SK-N-MC (cell line): ENCODE measurements around the gene CLIP3.

Experiments used
- EZH2 ChIP-seq: fragments of 200-600 bp; sonication (generic); IDR thresholded peaks from one replicate; pipeline ENCODE4 v1.6.1; 2017; ENCODE audit warnings: antibody characterized with exemption
- FOXP2 ChIP-seq: optimal IDR thresholded peaks from 2 replicates; pipeline ENCODE3; 2011; ENCODE audit warnings: mild to moderate bottlenecking, moderate library complexity; ENCODE audit not compliant: insufficient read depth; ENCODE audit errors: extremely low read length, control extremely low read depth
- POLR2AphosphoS5 ChIP-seq: IDR thresholded peaks from 2 replicates; pipeline ENCODE4 v1.6.1; 2012; ENCODE audit warnings: mild to moderate bottlenecking, low read depth, low read length, borderline replicate concordance

- TF ChIP-seq EZH2, result no peak
- no peak for TF ChIP-seq POLR2AphosphoS5
- TF ChIP-seq FOXP2, result no peak
These were observed 5.0 kb downstream of the CLIP3 start for GRCh38 chr19:36027696-36028095.
